ENCODE data around the gene PSMD14.
A peak's percentile ranks its signal among the peaks of the same experiment; 100 is the strongest.
"Not testable (repeated sequence)": the region's sequence is repeated elsewhere in the genome, so short reads cannot be mapped to it uniquely, and the experiment has no call there.

The PSMD14 gene

GRCh38 chr2:161308178-161308955 is at the start of gene PSMD14:
PSMD14 (plus strand) TSS chr2:161308425; CDS start chr2:161318826, 10,401 bp downstream.
- H3K4me3 Mint-ChIP-seq = peak within 1 kb of the TSS; percentile 97 to 99
- H3K27ac Mint-ChIP-seq = peak within 1 kb of the TSS; percentile 99
- H3K27me3 Mint-ChIP-seq = no peaks in the 10 kb centered on the region
- peak; percentile 91 for DNase-seq
- H3K9me3 Mint-ChIP-seq = peaks cover 0 to 5% of the 10 kb centered on the region in 2 donors
- peak; percentile 96 to 97 for ATAC-seq (replicated peaks)
- peaks cover 9 to 22% of the 10 kb centered on the region in 2 donors for H3K36me3 Mint-ChIP-seq
- H3K4me1 Mint-ChIP-seq = peaks cover 11 to 17% of the 10 kb centered on the region in 2 donors

GRCh38 chr2:161265874-161266273 is 42.4 kb upstream of the PSMD14 start:
- Mint-ChIP-seq H3K27me3 (no peaks in the 10 kb centered on the region), H3K4me3 (no peak overlapping the region), H3K36me3 (no peaks in the 10 kb centered on the region), H3K27ac (no peak overlapping the region), H3K4me1 (no peaks in the 10 kb centered on the region), H3K9me3 (no peaks in the 10 kb centered on the region)
- no peak for DNase-seq
- no peak for ATAC-seq (replicated peaks)

- H3K4me3 Mint-ChIP-seq = no peak overlapping the region
- no peak overlapping the region for H3K27ac Mint-ChIP-seq
- DNase-seq (no peak), ATAC-seq (replicated peaks) (no peak)
- H3K36me3 Mint-ChIP-seq = no peaks in the 10 kb centered on the region
- no peaks in the 10 kb centered on the region for H3K9me3 Mint-ChIP-seq
- peaks cover 0 to 6% of the 10 kb centered on the region in 2 donors for H3K4me1 Mint-ChIP-seq
- no peaks in the 10 kb centered on the region for H3K27me3 Mint-ChIP-seq
Observed at GRCh38 chr2:161269111-161269510, 39.1 kb upstream of the PSMD14 start.

- H3K4me3 Mint-ChIP-seq = no peak overlapping the region
- H3K4me1 Mint-ChIP-seq = peaks cover 0 to 6% of the 10 kb centered on the region in 2 donors
- no peak overlapping the region for H3K27ac Mint-ChIP-seq
- ATAC-seq (replicated peaks) (peak; percentile 39 to 62), DNase-seq (no peak)
- H3K27me3 Mint-ChIP-seq = peaks cover 0 to 6% of the 10 kb centered on the region in 2 donors
- H3K36me3 Mint-ChIP-seq = no peaks in the 10 kb centered on the region
- no peaks in the 10 kb centered on the region for H3K9me3 Mint-ChIP-seq
Observed at GRCh38 chr2:161273038-161273760, 35.0 kb upstream of the PSMD14 start.

- ATAC-seq (replicated peaks); H3K36me3 Mint-ChIP-seq; H3K27me3 Mint-ChIP-seq; H3K4me3 Mint-ChIP-seq; H3K9me3 Mint-ChIP-seq; H3K4me1 Mint-ChIP-seq; H3K27ac Mint-ChIP-seq; DNase-seq: not testable (repeated sequence)
Observed at GRCh38 chr2:161278564-161279229, 29.5 kb upstream of the PSMD14 start.

- not testable (repeated sequence) for H3K36me3 Mint-ChIP-seq; DNase-seq; H3K4me1 Mint-ChIP-seq; H3K27ac Mint-ChIP-seq; H3K27me3 Mint-ChIP-seq; H3K9me3 Mint-ChIP-seq; ATAC-seq (replicated peaks); H3K4me3 Mint-ChIP-seq
Observed at GRCh38 chr2:161279230-161279815, 28.9 kb upstream of the PSMD14 start.

- DNase-seq = peak; percentile 14
- H3K4me1 Mint-ChIP-seq; H3K36me3 Mint-ChIP-seq; H3K4me3 Mint-ChIP-seq; H3K27ac Mint-ChIP-seq; ATAC-seq (replicated peaks); H3K27me3 Mint-ChIP-seq; H3K9me3 Mint-ChIP-seq: not testable (repeated sequence)
Observed at GRCh38 chr2:161280906-161281323, 27.3 kb upstream of the PSMD14 start.

GRCh38 chr2:161281615-161282310 is 26.5 kb upstream of the PSMD14 start:
- not testable (repeated sequence) for DNase-seq; H3K4me1 Mint-ChIP-seq; H3K9me3 Mint-ChIP-seq; ATAC-seq (replicated peaks); H3K27ac Mint-ChIP-seq; H3K27me3 Mint-ChIP-seq; H3K4me3 Mint-ChIP-seq; H3K36me3 Mint-ChIP-seq

- not testable (repeated sequence) for H3K9me3 Mint-ChIP-seq; H3K4me1 Mint-ChIP-seq; H3K36me3 Mint-ChIP-seq; H3K4me3 Mint-ChIP-seq; ATAC-seq (replicated peaks); DNase-seq; H3K27ac Mint-ChIP-seq
- H3K27me3 Mint-ChIP-seq = peaks cover 5 to 10% of the 10 kb centered on the region in 2 donors
Observed at GRCh38 chr2:161282311-161282644, 25.9 kb upstream of the PSMD14 start.

GRCh38 chr2:161283926-161284325 is 24.3 kb upstream of the PSMD14 start:
- Mint-ChIP-seq H3K27me3 (peaks cover 12 to 21% of the 10 kb centered on the region in 2 donors), H3K9me3 (no peaks in the 10 kb centered on the region), H3K4me1 (no peaks in the 10 kb centered on the region), H3K4me3 (no peak overlapping the region), H3K27ac (no peak overlapping the region), H3K36me3 (no peaks in the 10 kb centered on the region)
- ATAC-seq (replicated peaks) (no peak), DNase-seq (no peak)

GRCh38 chr2:161303535-161304050 is 4.6 kb upstream of the PSMD14 start:
- peaks cover 12 to 22% of the 10 kb centered on the region in 2 donors for H3K27me3 Mint-ChIP-seq
- H3K9me3 Mint-ChIP-seq = peaks cover 4 to 9% of the 10 kb centered on the region in 2 donors
- no peak for DNase-seq
- ATAC-seq (replicated peaks) = no peak
- H3K27ac Mint-ChIP-seq = no peak overlapping the region
- H3K36me3 Mint-ChIP-seq = peaks cover 5 to 9% of the 10 kb centered on the region in 2 donors
- no peak overlapping the region for H3K4me3 Mint-ChIP-seq
- H3K4me1 Mint-ChIP-seq = peaks cover 0 to 2% of the 10 kb centered on the region in 2 donors

- Mint-ChIP-seq H3K36me3 (peaks cover 5 to 12% of the 10 kb centered on the region in 2 donors), H3K4me3 (peak overlapping the region; percentile 62 to 63), H3K27me3 (peaks cover 5 to 9% of the 10 kb centered on the region in 2 donors), H3K27ac (no peak overlapping the region), H3K4me1 (peaks cover 7 to 11% of the 10 kb centered on the region in 2 donors), H3K9me3 (peaks cover 4 to 9% of the 10 kb centered on the region in 2 donors)
- DNase-seq = no peak
- no peak for ATAC-seq (replicated peaks)
Observed at GRCh38 chr2:161306919-161307318, 1.3 kb upstream of the PSMD14 start.

- Mint-ChIP-seq H3K4me1 (peaks cover 8 to 14% of the 10 kb centered on the region in 2 donors), H3K36me3 (peaks cover 6 to 18% of the 10 kb centered on the region in 2 donors), H3K27me3 (peaks cover 2 to 6% of the 10 kb centered on the region in 2 donors), H3K9me3 (peaks cover 2 to 7% of the 10 kb centered on the region in 2 donors), H3K27ac (peak overlapping the region; percentile 99), H3K4me3 (peak overlapping the region; percentile 97 to 99)
- DNase-seq = no peak
- ATAC-seq (replicated peaks) = no peak
Observed at GRCh38 chr2:161307676-161308075, 549 bp upstream of the PSMD14 start.

All from stimulated activated naive B cell treated with anti-CD40 and anti-IgM and Interleukin-4, amounts not matched to agents 10 μg/mL and 1 μg/mL and 100 μg/mL, for 72 hours (primary cell).